CD4-positive, alpha-beta T cell (primary cell): ENCODE data around the gene ZNF280B. TPM values are rescaled to one million over a fixed set of nuclear protein-coding genes. Genes with fewer than 3 reads are reported as not detected.

Source experiments
- ATAC-seq: fragments of 200-7000 bp; cut with Tn5 transposase; one replicate; pipeline ENCODE4 v1.10.0; 2022; ENCODE audit warnings: mild to moderate bottlenecking; ENCODE audit not compliant: poor library complexity
- CTCF ChIA-PET: fragments of 350-600 bp; sonication (Branson Sonifier 250); formaldehyde crosslinking; loops from one replicate; lab custom pipeline; 2021; ENCODE audit warnings: antibody characterized with exemption, inconsistent platforms; lab: Charles Lee
- POLR2A ChIA-PET: fragments of 350-600 bp; sonication (Branson Sonifier 250); formaldehyde crosslinking; loops from one replicate; lab custom pipeline; 2021; ENCODE audit warnings: antibody characterized with exemption, inconsistent platforms; lab: Charles Lee
- DNase-seq, 14 experiments: peaks; one replicate each; pipeline ENCODE4 v3.0.0-alpha.2; 2013 to 2020; ENCODE audit warnings: mixed read lengths in 2 of 14
- H3K27ac ChIP-seq, 2 donors: one replicate each; pipeline versions ENCODE4 v1.5.1 to v1.7.0; 2013; ENCODE audit warnings: low read length in 2 of 2, low read depth in 1 of 2, mild to moderate bottlenecking in 1 of 2
- H3K27me3 ChIP-seq, 2 experiments: 1 replicate in 1 of 2; 2 replicates in 1 of 2; pipeline versions ENCODE4 v1.6.1 to v1.7.0; 2013; ENCODE audit warnings: low read length in 2 of 2, control low read depth in 1 of 2, mild to moderate bottlenecking in 1 of 2, moderate library complexity in 1 of 2; ENCODE audit not compliant: insufficient read depth in 2 of 2, control insufficient read depth in 1 of 2
- H3K36me3 ChIP-seq: one replicate; pipeline ENCODE4 v1.6.1; 2013; ENCODE audit warnings: low read length, control low read depth; ENCODE audit not compliant: insufficient read depth
- H3K4me1 ChIP-seq: one replicate; pipeline ENCODE4 v1.6.1; 2013; ENCODE audit warnings: low read length, control low read depth; ENCODE audit not compliant: insufficient read depth
- H3K4me3 ChIP-seq: one replicate; pipeline ENCODE4 v1.5.1; 2013; ENCODE audit warnings: mild to moderate bottlenecking, low read length, moderate library complexity
- H3K9me3 ChIP-seq, 2 experiments: 1 replicate in 1 of 2; 2 replicates in 1 of 2; pipeline versions ENCODE4 v1.6.1 to v1.7.0; 2013; ENCODE audit warnings: low read length in 2 of 2, mild to moderate bottlenecking in 2 of 2, control low read depth in 1 of 2, moderate library complexity in 1 of 2; ENCODE audit not compliant: control insufficient read depth in 1 of 2, insufficient read depth in 1 of 2
- H3K27ac Mint-ChIP-seq: one replicate; pipeline ENCODE4 v1.8.0; 2020; ENCODE audit warnings: mixed read lengths
- H3K27me3 Mint-ChIP-seq: one replicate; pipeline ENCODE4 v1.8.0; 2021; ENCODE audit warnings: mixed read lengths
- H3K36me3 Mint-ChIP-seq: one replicate; pipeline ENCODE4 v1.8.0; 2021; ENCODE audit warnings: low read depth, mixed read lengths
- H3K4me1 Mint-ChIP-seq: one replicate; pipeline ENCODE4 v1.8.0; 2021; ENCODE audit warnings: low read depth, mixed read lengths
- H3K4me3 Mint-ChIP-seq: one replicate; pipeline ENCODE4 v1.8.0; 2020; ENCODE audit warnings: mild to moderate bottlenecking, mixed read lengths
- H3K9me3 Mint-ChIP-seq: one replicate; pipeline ENCODE4 v1.8.0; 2020; ENCODE audit warnings: mixed read lengths
- intact Hi-C, 2 experiments: fragments of 100-400 bp; cut with DNase I in 1 of 2; cut with micrococcal nuclease in 1 of 2; formaldehyde crosslinking; loops; one replicate each; pipeline versions ENCODE4 v1.15.1 to v1.9.0; 2023 to 2025; cut with DNase I, micrococcal nuclease
- total RNA-seq, 174 experiments: library from RNA in 2 of 174; stranded (reverse) in 2 of 174; gene quantifications; one replicate each; pipeline ENCODE4 v1.2.3 and lab custom pipeline; 2021 to 2026
- TF ChIP-seq, protein P1 (sequence below): fragments of 200-600 bp; IDR thresholded peaks from one replicate; pipeline ENCODE4 v1.8.0; 2022; ENCODE audit warnings: antibody characterized with exemption, mild to moderate bottlenecking

The ZNF280B gene
- total RNA-seq, 2 experiments from 2014 or later: 1.0 to 1.2 TPM

GRCh38 chr22:22440188-22440587 is 68.4 kb downstream of the ZNF280B start:
- Histone ChIP-seq H3K36me3 (no peaks in the 10 kb centered on the region), H3K27ac (no peak overlapping the region), H3K9me3 (peaks cover 0 to 4% of the 10 kb centered on the region in 2 experiments), H3K4me1 (no peaks in the 10 kb centered on the region), H3K27me3 (peaks cover 18 to 23% of the 10 kb centered on the region in 2 experiments), H3K4me3 (no peak overlapping the region)
- H3K27me3 Mint-ChIP-seq: peaks cover 69% of the 10 kb centered on the region
- H3K9me3 Mint-ChIP-seq: peaks cover 2% of the 10 kb centered on the region
- DNase-seq (no peak), ATAC-seq (no peak)
- no peak overlapping the region for H3K27ac Mint-ChIP-seq
- H3K36me3 Mint-ChIP-seq: no peaks in the 10 kb centered on the region
- TF ChIP-seq, protein P1, sequence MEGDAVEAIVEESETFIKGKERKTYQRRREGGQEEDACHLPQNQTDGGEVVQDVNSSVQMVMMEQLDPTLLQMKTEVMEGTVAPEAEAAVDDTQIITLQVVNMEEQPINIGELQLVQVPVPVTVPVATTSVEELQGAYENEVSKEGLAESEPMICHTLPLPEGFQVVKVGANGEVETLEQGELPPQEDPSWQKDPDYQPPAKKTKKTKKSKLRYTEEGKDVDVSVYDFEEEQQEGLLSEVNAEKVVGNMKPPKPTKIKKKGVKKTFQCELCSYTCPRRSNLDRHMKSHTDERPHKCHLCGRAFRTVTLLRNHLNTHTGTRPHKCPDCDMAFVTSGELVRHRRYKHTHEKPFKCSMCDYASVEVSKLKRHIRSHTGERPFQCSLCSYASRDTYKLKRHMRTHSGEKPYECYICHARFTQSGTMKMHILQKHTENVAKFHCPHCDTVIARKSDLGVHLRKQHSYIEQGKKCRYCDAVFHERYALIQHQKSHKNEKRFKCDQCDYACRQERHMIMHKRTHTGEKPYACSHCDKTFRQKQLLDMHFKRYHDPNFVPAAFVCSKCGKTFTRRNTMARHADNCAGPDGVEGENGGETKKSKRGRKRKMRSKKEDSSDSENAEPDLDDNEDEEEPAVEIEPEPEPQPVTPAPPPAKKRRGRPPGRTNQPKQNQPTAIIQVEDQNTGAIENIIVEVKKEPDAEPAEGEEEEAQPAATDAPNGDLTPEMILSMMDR: no peak
- POLR2A ChIA-PET: no interaction called here
- intact Hi-C loops: no loop called here
- H3K4me3 Mint-ChIP-seq: no peak overlapping the region
- CTCF ChIA-PET: interaction anchor here (1.0 kb wide), 1 partner anchor 18 kb away, joined by 3 read pairs; no protein-coding TSS in a partner anchor
- no peaks in the 10 kb centered on the region for H3K4me1 Mint-ChIP-seq

Other genes starting within 250 kb of the ZNF280B start
- not detected for gene ZNF280A, start 11.5 kb upstream of the ZNF280B start, total RNA-seq
- not detected for gene PRAME, start 50.5 kb upstream of the ZNF280B start, total RNA-seq
- not detected for gene GGTLC2, start 135.9 kb upstream of the ZNF280B start, total RNA-seq